HPDE6-E6E7 (cell line): Measurements from ENCODE around the gene JAM3.

Experiments
- DNase-seq: peaks from one replicate; pipeline ENCODE4 v3.0.0; 2011; ENCODE audit warnings: missing footprints; ENCODE audit errors: extremely low spot score

JAM3 gene

GRCh38 chr11:134068829-134069425 is at the start of gene JAM3:
JAM3 (plus strand) TSS chr11:134069072; CDS start chr11:134069084, 12 bp downstream.
- no peak for DNase-seq

- DNase-seq: no peak
Measured at GRCh38 chr11:134019500-134019899, 49.4 kb upstream of the JAM3 start.

- no peak for DNase-seq
Measured at GRCh38 chr11:134020598-134020997, 48.3 kb upstream of the JAM3 start.

GRCh38 chr11:134021326-134021725 is 47.5 kb upstream of the JAM3 start:
- no peak for DNase-seq

DNA sequence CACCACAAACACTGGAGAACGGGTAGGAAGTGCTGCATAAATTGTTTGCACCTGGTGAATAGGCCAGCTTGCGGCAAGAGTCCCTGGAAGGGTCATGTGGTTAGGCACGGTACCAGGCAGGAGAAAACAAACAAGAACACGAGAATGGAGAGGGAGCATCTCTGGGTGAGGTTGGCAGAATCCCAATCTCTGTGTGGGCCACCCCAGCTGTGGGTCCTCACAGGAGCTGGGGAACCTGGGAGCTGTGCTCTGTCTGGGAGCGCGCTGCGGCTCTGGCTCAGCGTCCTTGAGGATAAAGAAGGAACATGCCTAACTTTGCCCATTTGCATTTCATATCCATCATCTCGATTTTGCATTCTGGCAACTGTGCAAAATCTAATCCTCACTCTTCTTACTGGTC is 46.1 kb upstream of the JAM3 start:
- DNase-seq: no peak

- peak; percentile 5 for DNase-seq
Measured at GRCh38 chr11:134024420-134025081, 44.3 kb upstream of the JAM3 start.

DNA sequence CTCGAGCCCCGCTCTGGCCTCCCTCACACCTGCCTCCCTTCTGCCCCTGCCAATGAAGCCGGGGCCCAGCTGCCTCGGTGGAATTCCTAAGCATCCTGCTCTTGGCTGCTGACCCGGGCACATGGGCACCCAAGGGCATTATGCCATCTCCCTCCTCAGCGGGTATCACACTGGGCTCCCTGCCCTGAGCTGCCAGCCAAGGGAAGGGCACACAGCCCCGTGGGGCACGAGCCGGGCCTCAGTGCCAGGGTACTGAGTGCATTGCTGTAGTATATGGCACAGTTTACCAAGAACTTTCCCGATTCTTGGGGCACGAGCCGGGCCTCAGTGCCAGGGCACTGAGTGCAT is 43.8 kb upstream of the JAM3 start:
- no peak for DNase-seq

- DNase-seq: no peak
Measured at GRCh38 chr11:134026655-134027343, 42.1 kb upstream of the JAM3 start.

GRCh38 chr11:134027671-134028070 is 41.2 kb upstream of the JAM3 start:
- DNase-seq: no peak

GRCh38 chr11:134028368-134028920 is 40.4 kb upstream of the JAM3 start:
- DNase-seq: no peak

DNA sequence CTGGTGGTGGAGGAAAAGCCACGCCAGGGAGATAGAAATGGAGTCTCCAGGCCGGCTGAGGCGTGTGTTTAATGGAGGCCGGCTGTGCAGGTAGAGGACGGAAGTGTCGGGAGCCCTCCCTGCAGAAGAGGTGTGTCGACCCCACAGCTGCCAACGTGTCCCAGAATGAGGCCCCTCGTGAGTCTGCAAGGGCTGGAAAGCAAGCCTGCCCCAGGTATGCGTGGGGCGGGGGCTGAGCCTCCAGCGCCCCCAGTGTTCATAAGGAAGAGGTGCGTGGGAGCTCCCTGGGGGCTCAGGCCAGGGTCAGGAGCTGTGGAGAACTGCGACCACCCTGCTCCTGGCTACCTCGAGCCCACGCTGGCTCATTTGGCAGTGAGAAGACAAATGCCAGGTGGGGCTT is 38.0 kb upstream of the JAM3 start:
- DNase-seq: no peak

DNA sequence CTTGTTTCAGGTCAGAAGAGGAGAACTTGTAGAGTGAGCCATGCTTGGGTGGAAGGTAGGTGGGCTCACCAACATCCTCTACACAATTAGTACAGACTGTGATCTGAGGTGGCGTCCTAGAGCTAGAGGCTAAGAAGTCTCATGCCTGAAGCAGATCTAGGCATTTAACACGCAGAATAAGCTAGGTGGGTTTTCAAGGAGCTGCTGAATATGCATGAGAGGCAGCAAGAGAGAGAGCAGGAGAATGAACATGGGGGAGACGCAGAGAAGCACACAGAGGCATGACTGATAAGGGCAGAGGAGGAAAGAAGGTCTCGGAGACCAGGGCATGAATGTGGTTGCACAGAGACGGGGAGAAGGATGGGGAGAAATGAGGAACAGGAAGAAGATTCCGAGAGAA is 36.8 kb upstream of the JAM3 start:
- no peak for DNase-seq

GRCh38 chr11:134032501-134033091 is 36.3 kb upstream of the JAM3 start:
- no peak for DNase-seq

DNA sequence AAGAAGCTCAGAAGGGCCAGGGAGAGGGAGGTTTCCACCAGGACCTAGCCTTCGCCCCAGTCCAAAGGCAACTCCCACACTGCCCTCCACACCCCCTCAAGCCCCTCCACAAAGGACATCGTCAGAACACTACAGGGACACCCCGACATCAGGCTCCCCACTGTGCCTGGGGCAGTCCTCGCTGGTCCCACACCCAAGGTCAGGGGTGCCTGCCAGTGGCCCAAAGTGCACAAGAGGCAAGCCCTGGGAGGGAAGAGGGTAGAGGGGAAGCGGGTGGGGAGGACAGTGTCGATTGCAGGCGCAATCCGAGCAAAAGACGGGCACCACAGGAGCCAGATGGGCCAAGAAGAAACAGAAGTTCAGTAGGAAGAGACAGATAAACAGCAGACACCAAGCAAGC is 35.6 kb upstream of the JAM3 start:
- DNase-seq: no peak

GRCh38 chr11:134033696-134034491 is 35.0 kb upstream of the JAM3 start:
- DNase-seq: no peak

- no peak for DNase-seq
Measured at GRCh38 chr11:134034496-134035381, 34.1 kb upstream of the JAM3 start.

DNA sequence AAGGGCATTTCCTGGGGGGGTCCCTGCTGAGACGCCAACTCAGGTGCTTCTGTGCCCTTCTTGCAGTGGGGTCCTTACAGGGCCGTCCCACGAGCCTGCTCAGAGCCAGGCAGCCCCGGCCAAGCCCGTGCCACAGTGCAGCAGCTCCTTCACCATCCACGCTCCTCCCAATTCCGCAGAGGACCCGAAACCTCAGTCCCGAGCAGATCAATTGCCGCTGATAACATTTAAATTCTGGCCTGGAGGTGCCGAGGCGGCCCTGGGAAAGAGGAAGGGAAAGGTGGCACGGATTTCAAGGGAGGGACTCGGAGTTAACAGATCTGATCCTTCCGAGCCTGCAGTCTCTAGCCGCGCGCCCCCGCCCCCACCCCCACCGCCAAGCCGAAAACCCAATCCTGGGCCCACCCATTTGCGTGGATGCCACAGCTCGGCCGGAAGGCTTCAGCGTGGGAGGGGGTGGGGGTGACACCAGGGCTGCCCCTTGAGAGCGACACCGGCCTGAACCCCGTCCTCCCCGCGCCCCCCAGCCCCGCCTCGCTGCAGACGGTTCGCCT is 32.3 kb upstream of the JAM3 start:
- no peak for DNase-seq

DNA sequence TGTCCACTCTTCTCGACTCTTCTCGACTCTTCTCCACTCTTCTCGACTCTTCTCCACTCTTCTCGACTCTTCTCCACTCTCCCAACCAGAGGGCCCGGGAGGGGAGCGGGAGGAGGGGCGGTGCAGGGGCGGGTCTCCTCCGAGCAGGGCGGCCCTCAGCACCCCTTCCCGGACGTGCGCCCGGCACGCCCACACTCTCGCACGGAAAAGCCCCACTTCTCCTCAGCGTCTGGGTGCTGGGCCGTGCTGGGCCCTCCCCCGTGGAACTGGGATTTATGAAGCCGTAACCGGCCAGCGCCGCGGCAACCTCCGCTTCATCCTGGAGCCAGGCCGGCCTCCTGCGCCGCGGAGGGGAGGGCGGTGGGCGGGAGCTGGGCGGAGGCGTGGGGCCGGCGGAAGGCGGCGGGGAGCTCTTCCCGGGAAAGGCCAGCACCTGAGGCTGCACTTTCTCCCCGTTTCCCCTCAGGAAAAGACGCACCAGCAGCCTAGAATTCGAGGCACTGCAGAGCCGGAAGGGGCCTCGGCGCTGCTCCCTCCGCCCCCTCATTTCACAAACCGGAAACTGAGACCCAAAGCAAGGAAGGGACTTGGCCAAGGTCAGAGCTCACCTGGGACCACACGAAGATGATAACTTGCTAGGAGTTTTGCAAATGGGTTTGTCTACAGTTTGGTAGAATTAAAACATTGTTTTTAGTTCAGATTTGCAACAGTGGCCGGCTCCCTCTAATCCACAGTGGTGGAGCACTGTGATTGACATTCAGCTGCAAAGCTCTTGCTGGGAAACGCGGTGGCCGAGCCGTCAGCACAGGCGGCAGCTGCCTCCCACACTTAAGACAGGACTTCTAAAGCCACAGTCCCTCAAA is 31.6 kb upstream of the JAM3 start:
- no peak for DNase-seq

DNA sequence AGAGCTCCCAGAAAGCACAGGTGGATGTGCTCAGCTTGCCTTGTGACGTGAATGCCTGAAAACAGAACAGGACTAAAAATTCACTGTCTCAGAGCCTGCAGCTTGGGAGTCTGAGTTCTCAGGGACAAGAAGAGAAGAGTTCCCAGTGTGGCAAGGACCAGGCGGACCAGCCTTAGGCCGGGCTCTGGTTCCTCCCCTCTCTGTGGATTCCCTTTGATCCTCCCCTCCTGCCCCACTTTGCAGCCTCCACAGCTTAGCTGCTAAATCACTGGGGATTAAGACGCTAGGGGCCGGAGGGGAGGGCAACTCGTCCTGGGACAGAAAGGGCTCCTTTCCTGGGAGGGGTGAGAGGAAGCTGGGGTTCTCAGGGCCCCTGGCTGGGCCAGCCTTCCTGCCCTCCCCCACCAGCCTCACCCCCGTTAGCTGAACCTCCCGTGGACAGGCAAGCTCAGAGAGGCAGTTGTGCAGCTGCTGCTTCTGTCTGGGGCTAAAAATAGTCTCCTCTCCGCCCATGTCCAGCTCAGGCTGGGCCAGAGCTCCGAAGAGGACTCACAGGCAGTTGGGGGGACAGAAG is 29.9 kb upstream of the JAM3 start:
- DNase-seq: no peak
